IMR-90 (cell line): Measurements from ENCODE around the gene MLH1. TPM values are rescaled to one million over a fixed set of nuclear protein-coding genes. Genes with fewer than 3 reads are reported as not detected.

Source experiments
- ATAC-seq: fragments of 200-7000 bp; cut with Tn5 transposase; 2 replicates; pipeline ENCODE4 v1.9.1; 2020; ENCODE audit warnings: low read depth, mild to moderate bottlenecking, moderate library complexity
- BruUV-seq: library from RNA; stranded (reverse); fragments of 400-500 nt; replicated peaks from 2 replicates; lab custom pipeline; 2021; lab: Mats Ljungman, UMichigan
- CTCF ChIA-PET: fragments of 300-600 bp; formaldehyde crosslinking; extraction: SDS; loops from one replicate; lab custom pipeline; 2021; ENCODE audit warnings: antibody characterized with exemption; lab: Yijun Ruan, JAX
- POLR2A ChIA-PET: fragments of 300-600 bp; sonication (Branson Sonifier 250); formaldehyde crosslinking; loops from one replicate; lab custom pipeline; 2022; ENCODE audit warnings: antibody characterized with exemption; ENCODE audit not compliant: unreplicated experiment; lab: Charles Lee
- DNase-seq: peaks from one replicate; pipeline ENCODE4 v3.0.0; 2013
- H2AFZ ChIP-seq: replicated peaks from 2 replicates; pipeline ENCODE3; 2013; ENCODE audit warnings: low read length, mild to moderate bottlenecking; ENCODE audit not compliant: poor library complexity
- H2AK5ac ChIP-seq: 2 replicates; pipeline ENCODE4 v1.6.1; 2013; ENCODE audit warnings: low read depth, low read length, inconsistent platforms
- H2AK9ac ChIP-seq: replicated peaks from 2 replicates; pipeline ENCODE3; 2013; ENCODE audit warnings: mild to moderate bottlenecking, low read depth, low read length, moderate library complexity; ENCODE audit not compliant: poor library complexity
- H2BK120ac ChIP-seq: 2 replicates; pipeline ENCODE4 v1.6.1; 2013; ENCODE audit warnings: low read depth, low read length, inconsistent platforms
- H2BK15ac ChIP-seq: 3 replicates; pipeline ENCODE4 v1.6.1; 2013; ENCODE audit warnings: low read depth, low read length, inconsistent platforms
- H2BK20ac ChIP-seq: 2 replicates; pipeline ENCODE4 v1.6.1; 2013; ENCODE audit warnings: low read depth, mild to moderate bottlenecking, inconsistent platforms, low read length, moderate library complexity
- H2BK5ac ChIP-seq: 2 replicates; pipeline ENCODE4 v1.6.1; 2013; ENCODE audit warnings: mild to moderate bottlenecking, low read depth, low read length, inconsistent platforms; ENCODE audit not compliant: poor library complexity, severe bottlenecking
- H3K14ac ChIP-seq: replicated peaks from 2 replicates; pipeline ENCODE4 v1.6.1; 2013; ENCODE audit warnings: low read depth, low read length, inconsistent platforms
- H3K18ac ChIP-seq: 2 replicates; pipeline ENCODE4 v1.6.1; 2013; ENCODE audit warnings: low read depth, low read length, control low read depth
- H3K23ac ChIP-seq: 2 replicates; pipeline ENCODE4 v1.6.1; 2013; ENCODE audit warnings: low read depth, low read length, inconsistent platforms
- H3K27ac ChIP-seq: 2 replicates; pipeline ENCODE4 v1.5.1; 2013; ENCODE audit warnings: mild to moderate bottlenecking, control low read depth, low read length; ENCODE audit not compliant: insufficient read depth
- H3K27me3 ChIP-seq: 2 replicates; pipeline ENCODE4 v1.6.1; 2013; ENCODE audit warnings: low read length; ENCODE audit not compliant: control insufficient read depth, insufficient read depth
- H3K36me3 ChIP-seq: 2 replicates; pipeline ENCODE4 v1.6.1; 2013; ENCODE audit warnings: low read length, mixed read lengths; ENCODE audit not compliant: control insufficient read depth, insufficient read depth
- H3K4ac ChIP-seq: 2 replicates; pipeline ENCODE4 v1.6.1; 2013; ENCODE audit warnings: low read depth, low read length, inconsistent platforms
- H3K4me1 ChIP-seq: 2 replicates; pipeline ENCODE4 v1.6.1; 2013; ENCODE audit warnings: low read length, mixed read lengths; ENCODE audit not compliant: control insufficient read depth, insufficient read depth
- H3K4me2 ChIP-seq: 2 replicates; pipeline ENCODE4 v1.6.1; 2013; ENCODE audit warnings: low read depth, mild to moderate bottlenecking, control low read depth, low read length, moderate library complexity
- H3K4me3 ChIP-seq: 2 replicates; pipeline ENCODE4 v1.5.1; 2013; ENCODE audit warnings: low read depth, mild to moderate bottlenecking, control low read depth, low read length, moderate library complexity; ENCODE audit not compliant: insufficient read depth
- H3K56ac ChIP-seq: 2 replicates; pipeline ENCODE4 v1.6.1; 2013; ENCODE audit warnings: low read length, inconsistent platforms; ENCODE audit not compliant: insufficient read depth; ENCODE audit errors: extremely low read depth
- H3K79me1 ChIP-seq, 2 experiments: 2 replicates each; pipeline ENCODE4 v1.6.1; 2013; ENCODE audit warnings: low read length in 2 of 2, inconsistent platforms in 1 of 2, low read depth in 1 of 2
- H3K9ac ChIP-seq: 2 replicates; pipeline ENCODE4 v1.6.1; 2013; ENCODE audit warnings: low read depth, low read length, control low read depth
- H3K9me1 ChIP-seq: 2 replicates; pipeline ENCODE4 v1.6.1; 2013; ENCODE audit warnings: low read length, inconsistent platforms; ENCODE audit not compliant: insufficient read depth
- H3K9me3 ChIP-seq: 2 replicates; pipeline ENCODE4 v1.6.1; 2013; ENCODE audit warnings: low read length; ENCODE audit not compliant: control insufficient read depth, insufficient read depth
- H4K20me1 ChIP-seq: 2 replicates; pipeline ENCODE4 v1.6.1; 2013; ENCODE audit warnings: low read length, inconsistent platforms; ENCODE audit not compliant: insufficient read depth
- H4K5ac ChIP-seq: 2 replicates; pipeline ENCODE4 v1.6.1; 2013; ENCODE audit warnings: mild to moderate bottlenecking, low read depth, low read length, control low read depth
- H4K8ac ChIP-seq, 2 experiments: 2 replicates each; pipeline ENCODE4 v1.6.1; 2013; ENCODE audit warnings: low read depth in 2 of 2, low read length in 2 of 2, control low read depth in 1 of 2, inconsistent platforms in 1 of 2
- H4K91ac ChIP-seq: 2 replicates; pipeline ENCODE4 v1.6.1; 2013; ENCODE audit warnings: low read depth, low read length, inconsistent platforms; ENCODE audit not compliant: insufficient read depth
- MAFK ChIP-seq: IDR thresholded peaks from 2 replicates; pipeline ENCODE4 v1.6.1; 2012; ENCODE audit warnings: low read depth, low read length, improper control_type of control experiment
- WGBS, 2 experiments: methylation state at CpG; one replicate each; pipeline versions ENCODE4 v1.1.5 to v1.1.7; 2013; ENCODE audit warnings: missing lambda C conversion rate in 2 of 2; ENCODE audit not compliant: insufficient read length in 1 of 2; ENCODE audit errors: extremely low coverage in 2 of 2; 5-methylcytosine and 5-hydroxymethylcytosine counted together
- dilution Hi-C: fragments of 300-500 bp; cut with HindIII; formaldehyde crosslinking; loops from one replicate; pipeline ENCODE4 v1.14.3; 2018; ENCODE audit warnings: low sequenced_read_pairs; ENCODE audit not compliant: unreplicated experiment
- in situ Hi-C: fragments of 300-500 bp; cut with MboI; formaldehyde crosslinking; loops from 3 replicates; pipeline ENCODE4 v1.14.3; 2019; ENCODE audit warnings: low sequenced_read_pairs, inconsistent platforms, mixed read lengths
- intact Hi-C: fragments of 100-400 bp; cut with micrococcal nuclease; formaldehyde crosslinking; loops from 2 replicates; pipeline ENCODE4 v1.10.0; 2022
- polyA plus RNA-seq, 3 experiments: library from polyadenylated mRNA; depleted of rRNA; stranded (reverse); fragments of >200 nt; gene quantifications; 2 replicates each; pipeline ENCODE4 v1.2.3, GENCODE V29; 2012; ENCODE audit warnings: low replicate concordance in 1 of 3
- total RNA-seq: library from RNA; depleted of rRNA; stranded (reverse); fragments of >200 nt; gene quantifications from 2 replicates; pipeline ENCODE4 v1.2.3, GENCODE V29; 2012
- TF ChIP-seq, protein P1 (sequence below): fragments of 150-350 bp; IDR thresholded peaks from 2 replicates; pipeline ENCODE4 v1.6.1; 2017; ENCODE audit warnings: mild to moderate bottlenecking, antibody characterized with exemption, low read length, low read depth

The MLH1 gene
- total and polyA plus RNA-seq, 2 of the 4 experiments (the other 2 are of a cell fraction) = 30.2 to 54.1 TPM

DNA sequence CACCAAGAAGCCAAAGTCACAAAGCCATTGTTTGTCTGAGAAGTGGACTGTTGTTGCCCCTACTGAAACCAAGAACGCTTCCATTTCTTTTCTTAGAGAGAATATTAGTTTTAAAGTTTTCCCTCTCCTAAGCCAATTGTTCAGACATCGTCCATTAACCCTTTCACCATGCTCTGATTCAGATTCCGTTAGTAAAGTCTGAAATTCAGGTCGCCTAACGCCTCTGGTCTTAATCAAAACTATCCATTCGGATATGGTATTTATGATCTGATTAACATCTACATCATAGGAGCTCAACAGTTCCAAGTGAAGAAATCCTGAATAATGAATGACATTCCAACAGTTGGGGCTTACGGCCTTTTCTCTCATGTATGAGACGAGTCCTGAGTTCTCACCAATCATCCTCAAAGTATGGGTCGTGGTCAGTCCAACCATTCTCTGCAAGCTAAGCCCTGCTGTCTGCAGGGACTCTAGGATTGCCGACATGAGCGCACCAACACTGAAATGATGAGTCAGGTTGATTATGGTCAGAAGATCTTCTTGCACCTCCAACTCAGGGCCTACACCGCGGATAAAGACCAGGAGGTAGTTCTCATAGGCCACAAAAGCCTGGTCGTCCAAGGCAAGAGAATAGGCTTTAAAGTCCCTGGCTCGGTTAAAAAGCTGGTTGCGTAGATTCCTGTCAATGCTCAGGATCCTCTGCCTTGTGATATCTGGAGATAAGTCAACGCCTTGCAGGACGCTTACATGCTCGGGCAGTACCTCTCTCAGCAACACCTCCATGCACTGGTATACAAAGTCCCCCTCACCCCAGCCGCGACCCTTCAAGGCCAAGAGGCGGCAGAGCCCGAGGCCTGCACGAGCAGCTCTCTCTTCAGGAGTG, 1.2 kb upstream of the MLH1 start:
- Histone ChIP-seq H3K23ac (peak overlapping the region; percentile 99), H2AK9ac (peak overlapping the region; percentile 97), H2BK120ac (peak overlapping the region; percentile 76), H4K91ac (peak overlapping the region; percentile 86), H2AK5ac (peak overlapping the region; percentile 82), H3K9ac (peak overlapping the region; percentile 87), H3K4me2 (peak overlapping the region; percentile 93), H3K4me1 (peaks cover 3% of the 10 kb centered on the region; the same call in 1 of the 2 replicates), H3K4me3 (peak overlapping the region; percentile 63), H2AFZ (peak overlapping the region; percentile 96), H2BK5ac (peak overlapping the region; percentile 90), H2BK20ac (peak overlapping the region; percentile 40; the same call in 1 of the 2 replicates), H3K4ac (peak overlapping the region; percentile 87), H4K5ac (peak overlapping the region; percentile 71), H3K27me3 (no peaks in the 10 kb centered on the region), H3K9me3 (no peaks in the 10 kb centered on the region), H3K79me1 (peaks cover 3 to 46% of the 10 kb centered on the region in 2 experiments), H4K20me1 (peaks cover 22% of the 10 kb centered on the region; the same call in 1 of the 2 replicates), H3K56ac (peak overlapping the region; percentile 78), H3K14ac (peak overlapping the region; percentile 97), H3K18ac (peak overlapping the region; percentile 65), H4K8ac (peak overlapping the region; percentile 36 to 88), H2BK15ac (peak overlapping the region; percentile 9; the same call in 1 of the 3 replicates), H3K9me1 (no peaks in the 10 kb centered on the region), H3K27ac (peak overlapping the region; percentile 90), H3K36me3 (peaks cover 1% of the 10 kb centered on the region; the same call in 1 of the 2 replicates)
- TSS peak; percentile 40 for BruUV-seq
- ChIA-PET POLR2A (interaction anchor here (1.2 kb wide), 1 partner anchor 20 kb away, joined by 3 read pairs; no protein-coding TSS in a partner anchor), CTCF (interaction anchor here (1.0 to 1.4 kb wide), 2 partner anchors 119 to 263 kb away, joined by 3 read pairs; no protein-coding TSS in a partner anchor)
- intact Hi-C loops (loop anchor here (2.0 kb wide), 1 partner anchor 263 kb away; no protein-coding TSS in a partner anchor), dilution Hi-C loops (no loop called here), in situ Hi-C loops (no loop called here)
- WGBS, 2 experiments = 0% methylated on average over 5 of the region's 24 CpGs; no CpG with 5 or more reads in 1 of the 2 experiments
- TF ChIP-seq, protein P1, sequence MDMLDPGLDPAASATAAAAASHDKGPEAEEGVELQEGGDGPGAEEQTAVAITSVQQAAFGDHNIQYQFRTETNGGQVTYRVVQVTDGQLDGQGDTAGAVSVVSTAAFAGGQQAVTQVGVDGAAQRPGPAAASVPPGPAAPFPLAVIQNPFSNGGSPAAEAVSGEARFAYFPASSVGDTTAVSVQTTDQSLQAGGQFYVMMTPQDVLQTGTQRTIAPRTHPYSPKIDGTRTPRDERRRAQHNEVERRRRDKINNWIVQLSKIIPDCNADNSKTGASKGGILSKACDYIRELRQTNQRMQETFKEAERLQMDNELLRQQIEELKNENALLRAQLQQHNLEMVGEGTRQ = no peak
- peak; percentile 92 for TF ChIP-seq MAFK
- peak; percentile 74 for DNase-seq
- ATAC-seq = no peak
